GM18526 (cell line): ENCODE data around the gene LMTK3.

Experiments used
- POLR2A ChIP-seq: IDR thresholded peaks from 3 replicates; pipeline ENCODE4 v1.6.1; 2011; ENCODE audit not compliant: insufficient read length; ENCODE audit errors: extremely low read depth

The LMTK3 gene

DNA sequence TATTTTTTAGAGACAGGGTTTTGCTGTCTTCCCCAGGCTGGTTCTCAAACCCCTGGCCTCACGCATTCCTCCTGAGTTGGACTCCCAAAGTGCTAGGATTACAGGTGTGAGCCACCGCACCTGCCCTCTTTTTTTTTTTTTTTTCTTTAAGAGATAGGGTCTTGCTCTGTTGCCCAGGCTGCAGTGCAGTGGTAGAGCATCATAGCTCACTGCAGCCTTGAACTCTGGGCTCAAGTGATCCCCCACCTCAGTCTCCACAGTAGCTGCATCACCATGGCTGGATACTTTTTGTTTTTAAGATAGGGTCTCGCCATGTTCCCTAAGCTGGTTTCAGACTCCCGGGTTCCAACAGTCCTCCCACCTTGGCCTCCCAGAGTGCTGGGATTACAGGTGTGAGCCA is 54.8 kb downstream of the LMTK3 start:
- no peak for TF ChIP-seq POLR2A

DNA sequence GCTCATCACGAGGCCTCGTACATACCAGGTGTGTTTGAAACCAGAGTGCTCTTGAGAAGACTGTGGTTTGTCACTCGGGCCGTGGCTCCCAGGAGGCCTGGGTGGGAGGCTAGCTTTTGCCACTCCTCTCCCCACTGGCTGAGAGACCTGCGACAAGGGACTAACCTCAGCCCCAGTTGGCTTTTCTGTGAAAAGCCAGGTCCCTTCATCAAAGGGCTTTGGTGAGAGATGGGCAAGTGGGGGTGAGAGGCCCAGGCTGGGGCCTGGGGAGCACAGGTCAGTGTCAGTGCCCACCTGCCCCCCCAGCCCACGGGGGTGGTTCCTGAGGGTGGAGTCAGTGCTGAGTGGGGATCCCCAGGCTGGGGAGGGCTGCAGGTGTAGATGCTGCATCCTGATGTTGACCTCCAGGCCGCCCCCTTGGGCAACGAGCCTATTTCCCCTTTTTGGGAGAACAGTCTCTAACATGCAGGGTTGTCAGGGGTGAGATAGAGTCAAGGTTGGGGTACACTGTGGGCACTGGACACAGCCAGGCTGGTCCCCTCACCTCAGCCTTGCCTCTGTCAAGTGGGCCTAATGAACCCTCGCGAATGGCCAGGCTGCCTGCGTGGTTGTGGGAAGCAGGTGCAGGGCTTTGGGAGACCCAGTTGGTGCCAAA is 55.6 kb downstream of the LMTK3 start:
- TF ChIP-seq POLR2A, result no peak

DNA sequence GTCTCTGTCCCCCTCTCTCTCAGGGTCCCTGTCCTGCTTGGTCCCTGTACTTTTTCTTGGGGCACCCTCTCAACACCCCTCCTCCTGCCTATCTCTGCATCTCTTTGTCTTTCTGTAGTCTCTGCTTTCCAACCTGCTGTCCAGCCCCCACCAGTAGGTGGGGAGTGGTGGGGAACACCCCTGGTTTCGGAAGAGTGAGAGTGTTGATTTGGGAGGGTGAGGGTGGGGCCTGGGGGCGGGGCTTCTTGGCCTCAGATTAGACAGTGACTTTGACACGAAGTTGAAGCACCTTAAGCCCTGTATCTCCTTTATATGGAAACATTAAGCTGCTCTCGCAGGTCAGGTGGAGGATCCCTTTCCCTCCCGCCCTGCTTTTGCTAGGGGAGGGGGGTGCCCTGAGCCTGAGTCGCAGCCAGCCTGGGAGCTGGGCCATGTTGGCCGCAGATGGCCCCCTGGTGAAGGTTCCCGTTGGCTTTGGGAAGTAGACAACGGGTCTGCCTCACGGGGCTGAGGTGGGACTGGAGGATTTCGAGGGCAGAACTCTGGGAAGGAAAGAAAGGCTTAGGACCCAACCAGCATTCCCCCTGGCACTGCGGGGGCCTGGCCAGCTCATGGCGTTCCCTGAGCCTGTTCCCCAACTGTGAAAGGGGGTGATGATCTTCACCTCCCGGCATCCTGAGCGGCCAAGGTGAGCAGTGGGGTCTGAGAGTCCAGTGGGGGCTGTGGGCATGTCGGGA is 56.3 kb downstream of the LMTK3 start, which contains the start of gene KCNJ14:
TSS of gene KCNJ14 (plus strand) at position 404 of the 737 bp plus-strand sequence. CDS start 6,151 bp downstream, outside the sequence.
- TF ChIP-seq POLR2A, result no peak

GRCh38 chr19:48454150-48454730 is 57.4 kb downstream of the LMTK3 start:
- no peak for TF ChIP-seq POLR2A

- TF ChIP-seq POLR2A, result no peak
Observed at GRCh38 chr19:48452289-48453190, 59.1 kb downstream of the LMTK3 start.

DNA sequence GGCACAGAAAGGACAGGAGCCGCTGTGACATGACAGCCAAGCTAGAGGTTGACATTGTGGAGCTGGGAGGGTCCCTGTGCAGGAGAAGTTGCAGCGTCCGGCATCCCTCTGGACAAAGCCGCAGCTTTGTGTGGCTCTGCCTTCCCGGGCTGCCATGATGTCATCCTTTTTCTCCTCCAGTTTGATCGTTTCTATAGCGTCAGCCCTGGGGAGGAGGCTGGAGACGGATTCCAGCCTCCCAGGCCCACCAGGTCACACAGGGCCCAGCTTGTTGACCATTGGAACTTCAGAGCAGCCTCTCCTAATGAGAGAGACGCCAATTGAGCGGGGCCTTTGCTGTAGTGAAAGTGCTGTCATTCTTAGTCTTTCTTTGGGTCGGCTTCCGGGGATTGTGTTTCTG is 60.0 kb downstream of the LMTK3 start:
- no peak for TF ChIP-seq POLR2A

GRCh38 chr19:48450863-48451262 is 60.8 kb downstream of the LMTK3 start:
- no peak for TF ChIP-seq POLR2A

DNA sequence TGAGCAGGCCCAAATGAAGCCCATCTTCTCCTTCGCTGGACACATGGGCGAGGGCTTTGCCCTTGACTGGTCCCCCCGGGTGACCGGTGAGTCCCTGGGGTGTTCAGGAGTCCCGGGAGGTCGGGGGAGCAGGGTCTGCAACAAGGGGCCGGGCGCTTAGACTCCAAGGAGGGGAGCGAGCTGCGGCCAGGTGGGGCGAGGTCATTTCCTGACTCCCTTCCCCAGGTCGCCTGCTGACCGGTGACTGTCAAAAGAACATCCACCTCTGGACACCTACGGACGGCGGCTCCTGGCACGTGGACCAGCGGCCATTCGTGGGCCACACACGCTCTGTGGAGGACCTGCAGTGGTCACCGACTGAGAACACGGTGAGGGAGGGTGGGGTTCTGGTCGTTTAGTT is 61.2 kb downstream of the LMTK3 start:
- no peak for TF ChIP-seq POLR2A

- no peak for TF ChIP-seq POLR2A
Observed at GRCh38 chr19:48448563-48448962, 63.1 kb downstream of the LMTK3 start.

- TF ChIP-seq POLR2A, result no peak
Observed at GRCh38 chr19:48446579-48446978, 65.1 kb downstream of the LMTK3 start.

DNA sequence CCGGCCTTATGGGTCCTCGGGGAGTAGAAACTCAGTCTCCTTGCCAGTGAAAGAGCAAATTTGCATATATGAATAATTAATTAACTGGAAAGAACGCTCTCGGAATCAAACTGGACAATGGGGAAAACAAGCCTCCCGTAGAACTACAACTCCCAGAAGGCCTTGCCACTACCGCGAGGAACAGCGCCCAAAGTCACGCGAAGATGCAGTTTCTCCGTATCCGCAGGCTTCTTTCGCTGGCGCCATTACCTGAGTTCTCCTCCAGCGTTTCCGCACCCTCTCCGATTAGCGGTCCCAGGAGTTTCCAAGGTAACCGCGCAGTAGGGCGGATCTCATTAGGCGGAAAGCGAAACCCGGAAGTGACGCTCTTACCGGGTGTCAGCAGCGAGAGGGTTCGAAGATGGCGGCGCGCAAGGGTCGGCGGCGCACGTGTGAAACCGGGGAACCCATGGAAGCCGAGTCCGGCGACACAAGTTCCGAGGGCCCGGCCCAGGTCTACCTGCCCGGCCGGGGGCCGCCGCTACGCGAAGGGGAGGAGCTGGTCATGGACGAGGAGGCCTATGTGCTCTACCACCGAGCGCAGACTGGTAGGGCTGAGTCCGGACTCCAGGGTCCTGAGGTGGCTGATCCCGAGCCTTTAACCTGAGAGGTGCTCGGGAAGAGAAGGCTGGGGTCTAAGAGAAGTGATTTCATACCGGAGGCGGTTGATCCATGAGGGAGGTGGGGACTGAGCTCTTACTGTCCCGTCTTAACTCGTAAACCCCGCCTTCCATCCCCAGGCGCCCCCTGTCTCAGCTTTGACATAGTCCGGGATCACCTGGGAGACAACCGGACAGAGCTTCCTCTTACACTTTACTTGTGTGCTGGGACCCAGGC is 65.8 kb downstream of the LMTK3 start, which contains the start of gene GRWD1:
TSS of gene GRWD1 (plus strand) at position 378 of the 876 bp plus-strand sequence. CDS start at position 401, 23 bp downstream.
- TF ChIP-seq POLR2A, result peak; percentile 74

DNA sequence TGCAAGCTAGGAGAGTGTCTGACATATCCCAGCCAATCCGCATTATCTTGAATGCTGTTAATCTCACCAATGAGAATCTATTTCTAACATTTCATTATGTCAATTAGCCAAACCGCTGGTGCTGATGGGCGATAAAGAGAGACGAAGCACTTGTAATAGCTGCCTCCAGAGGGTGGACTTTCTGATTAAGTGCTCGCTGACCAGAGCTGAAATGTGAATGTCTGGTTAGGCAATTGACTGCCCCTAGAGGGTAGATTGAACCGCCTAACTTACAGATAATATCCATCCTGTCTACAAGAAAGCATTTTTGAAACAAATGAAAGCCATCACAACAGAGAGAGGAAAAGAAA is 66.4 kb downstream of the LMTK3 start:
- TF ChIP-seq POLR2A, result no peak

- TF ChIP-seq POLR2A, result no peak
Observed at GRCh38 chr19:48444936-48445200, 66.8 kb downstream of the LMTK3 start.

GRCh38 chr19:48444129-48444935 is 67.3 kb downstream of the LMTK3 start:
- no peak for TF ChIP-seq POLR2A
